HFFc6 (cell line): ENCODE measurements around the gene DNAH14. TPM values are rescaled to one million over a fixed set of nuclear protein-coding genes. Genes with fewer than 3 reads are reported as not detected.
"Not testable (repeated sequence)": the region's sequence is repeated elsewhere in the genome, so short reads cannot be mapped to it uniquely, and the experiment has no call there.

Experiments used
- DNase-seq: peaks from one replicate; pipeline ENCODE4 v3.0.0-alpha.2; 2018
- H3K27ac Mint-ChIP-seq: 2 replicates; pipeline ENCODE4 v1.8.0; 2020; ENCODE audit warnings: mild to moderate bottlenecking, mixed read lengths
- H3K27me3 Mint-ChIP-seq: 2 replicates; pipeline ENCODE4 v1.8.0; 2021; ENCODE audit warnings: mild to moderate bottlenecking, moderate library complexity, mixed read lengths; ENCODE audit not compliant: insufficient read depth
- H3K36me3 Mint-ChIP-seq: 2 replicates; pipeline ENCODE4 v1.8.0; 2021; ENCODE audit warnings: low read depth, mixed read lengths
- H3K4me1 Mint-ChIP-seq: 2 replicates; pipeline ENCODE4 v1.8.0; 2020; ENCODE audit warnings: low read depth, mixed read lengths
- H3K4me3 Mint-ChIP-seq: 2 replicates; pipeline ENCODE4 v1.8.0; 2020; ENCODE audit warnings: mild to moderate bottlenecking, moderate library complexity, mixed read lengths
- H3K9me3 Mint-ChIP-seq: 2 replicates; pipeline ENCODE4 v1.8.0; 2020; ENCODE audit warnings: mild to moderate bottlenecking, mixed read lengths
- CTCF ChIP-seq: fragments of 200-600 bp; sonication (generic); IDR thresholded peaks from 2 replicates; pipeline ENCODE4 v1.5.0; 2021; ENCODE audit warnings: antibody characterized with exemption, mild to moderate bottlenecking
- total RNA-seq, 6 experiments: library from RNA; stranded (reverse); fragmentation: NEBNext Ultra II Directional; extraction: Animal tissue kit (Norgen Biotek cat#: 25700); gene quantifications; 2 replicates in 1 of 6; 3 replicates in 5 of 6; pipeline ENCODE4 v1.2.3, GENCODE V29; 2021

The DNAH14 gene
- total RNA-seq, 6 experiments from 2014 or later = 6.0 to 8.4 (median 6.9) TPM

- Mint-ChIP-seq H3K27ac (no peak overlapping the region), H3K4me3 (no peak overlapping the region), H3K36me3 (no peaks in the 10 kb centered on the region), H3K9me3 (peaks cover 12% of the 10 kb centered on the region), H3K4me1 (no peaks in the 10 kb centered on the region), H3K27me3 (no peaks in the 10 kb centered on the region; the same call in 1 of the 2 replicates)
- no peak for TF ChIP-seq CTCF
- DNase-seq = no peak
These were observed 272.0 kb downstream of the DNAH14 start for GRCh38 chr1:225201447-225201846.

DNA sequence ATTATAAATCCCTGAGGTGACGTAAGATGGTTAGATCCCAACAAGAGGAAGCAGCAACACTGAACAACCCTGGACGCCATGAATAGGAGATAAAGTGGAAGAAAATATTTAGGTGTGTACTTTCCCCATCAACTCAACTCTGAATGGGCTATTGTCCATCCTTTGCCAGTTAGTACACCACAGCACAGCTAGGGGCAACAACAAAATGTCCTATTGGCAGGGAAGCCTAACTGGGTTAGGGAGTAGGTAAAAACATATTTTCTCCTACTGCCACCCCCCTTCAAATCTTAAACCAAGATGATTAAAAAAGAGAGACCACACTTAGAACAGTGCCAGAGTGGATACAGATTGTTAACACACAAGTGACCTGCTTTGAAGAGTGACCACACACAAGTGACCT is 278.3 kb downstream of the DNAH14 start:
- Mint-ChIP-seq H3K4me1 (no peaks in the 10 kb centered on the region), H3K9me3 (peaks cover 4% of the 10 kb centered on the region; the same call in 1 of the 2 replicates), H3K27ac (no peak overlapping the region), H3K4me3 (no peak overlapping the region), H3K27me3 (no peaks in the 10 kb centered on the region), H3K36me3 (no peaks in the 10 kb centered on the region)
- TF ChIP-seq CTCF = no peak
- no peak for DNase-seq

- Mint-ChIP-seq H3K27ac (no peak overlapping the region), H3K27me3 (no peaks in the 10 kb centered on the region), H3K36me3 (no peaks in the 10 kb centered on the region), H3K9me3 (peaks cover 15% of the 10 kb centered on the region), H3K4me3 (no peak overlapping the region), H3K4me1 (no peaks in the 10 kb centered on the region)
- no peak for TF ChIP-seq CTCF
- no peak for DNase-seq
These were observed 279.7 kb downstream of the DNAH14 start for GRCh38 chr1:225209153-225209552.

- not testable (repeated sequence) for H3K36me3 Mint-ChIP-seq, H3K4me3 Mint-ChIP-seq, H3K27me3 Mint-ChIP-seq, H3K4me1 Mint-ChIP-seq, DNase-seq, H3K27ac Mint-ChIP-seq
- peaks cover 15% of the 10 kb centered on the region for H3K9me3 Mint-ChIP-seq
These were observed 280.7 kb downstream of the DNAH14 start for GRCh38 chr1:225210180-225210579.

- H3K27me3 Mint-ChIP-seq, DNase-seq, H3K4me3 Mint-ChIP-seq, H3K27ac Mint-ChIP-seq, H3K36me3 Mint-ChIP-seq, H3K4me1 Mint-ChIP-seq: not testable (repeated sequence)
- H3K9me3 Mint-ChIP-seq = peaks cover 15% of the 10 kb centered on the region
These were observed 282.4 kb downstream of the DNAH14 start for GRCh38 chr1:225211694-225212442.

GRCh38 chr1:225224287-225224686 is 294.8 kb downstream of the DNAH14 start:
- H3K4me3 Mint-ChIP-seq = no peak overlapping the region
- H3K9me3 Mint-ChIP-seq = no peaks in the 10 kb centered on the region
- no peak for TF ChIP-seq CTCF

More at GRCh38 chr1:225224287-225224686, 294.8 kb downstream of the DNAH14 start:
- H3K27me3 Mint-ChIP-seq = peaks cover 1% of the 10 kb centered on the region; the same call in 1 of the 2 replicates
- no peak overlapping the region for H3K27ac Mint-ChIP-seq
- H3K4me1 Mint-ChIP-seq = no peaks in the 10 kb centered on the region
- H3K36me3 Mint-ChIP-seq = no peaks in the 10 kb centered on the region
- no peak for DNase-seq
